Measurements from ENCODE around the gene RERE.
A peak's percentile ranks its signal among the peaks of the same experiment; 100 is the strongest.
"Not testable (repeated sequence)": the region's sequence is repeated elsewhere in the genome, so short reads cannot be mapped to it uniquely, and the experiment has no call there.

Gene RERE

DNA sequence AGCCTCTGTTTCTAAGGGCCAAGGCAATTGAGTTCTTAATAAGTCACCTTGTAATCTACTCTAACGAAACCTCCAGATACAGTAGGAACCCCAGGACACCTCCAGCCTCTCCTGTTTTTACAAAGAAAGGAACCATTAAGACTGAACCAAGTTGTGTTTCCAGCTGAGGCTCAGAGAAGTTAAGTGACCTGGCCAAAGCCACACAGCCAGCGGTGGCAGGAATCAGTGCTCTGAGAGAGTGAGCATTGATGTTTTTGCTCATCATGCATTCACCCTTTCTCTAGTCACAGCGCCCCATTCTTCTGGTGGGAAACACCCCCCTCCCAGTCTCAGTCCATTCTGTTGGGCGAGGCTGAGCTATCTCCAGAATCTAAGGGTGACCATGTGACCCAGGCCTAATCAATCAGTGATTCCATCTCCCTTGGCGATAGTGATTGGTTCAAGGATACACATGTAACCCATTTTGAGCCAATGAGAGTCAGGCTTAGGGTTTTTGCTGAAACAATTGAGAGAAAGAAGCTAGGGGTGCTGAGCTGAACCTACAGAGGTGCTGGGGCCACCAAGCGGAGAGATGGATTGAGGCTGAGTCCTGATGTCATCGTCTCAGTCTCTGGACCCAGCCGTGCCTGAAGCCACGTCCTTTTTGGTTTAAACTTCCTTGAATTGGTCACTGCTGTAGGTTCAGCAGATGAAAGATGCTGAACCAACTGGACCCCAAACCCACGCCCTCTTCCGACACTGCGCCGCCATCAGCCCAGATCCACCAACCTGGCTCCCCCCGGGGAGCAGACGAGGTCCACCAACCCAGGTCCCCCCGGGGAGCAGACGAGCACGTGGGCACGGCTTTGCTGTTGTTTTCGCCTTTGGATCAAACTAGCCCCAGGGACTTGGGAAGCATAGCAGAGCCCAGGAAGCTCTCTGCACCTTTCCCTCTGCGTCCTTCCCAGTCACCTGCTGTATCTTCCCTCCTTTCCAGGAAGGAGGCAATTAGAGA, 28.0 kb upstream of the RERE start:
- DNase-seq = no peak
- intact Hi-C loops (cut with DNase I) = no loop called here

DNA sequence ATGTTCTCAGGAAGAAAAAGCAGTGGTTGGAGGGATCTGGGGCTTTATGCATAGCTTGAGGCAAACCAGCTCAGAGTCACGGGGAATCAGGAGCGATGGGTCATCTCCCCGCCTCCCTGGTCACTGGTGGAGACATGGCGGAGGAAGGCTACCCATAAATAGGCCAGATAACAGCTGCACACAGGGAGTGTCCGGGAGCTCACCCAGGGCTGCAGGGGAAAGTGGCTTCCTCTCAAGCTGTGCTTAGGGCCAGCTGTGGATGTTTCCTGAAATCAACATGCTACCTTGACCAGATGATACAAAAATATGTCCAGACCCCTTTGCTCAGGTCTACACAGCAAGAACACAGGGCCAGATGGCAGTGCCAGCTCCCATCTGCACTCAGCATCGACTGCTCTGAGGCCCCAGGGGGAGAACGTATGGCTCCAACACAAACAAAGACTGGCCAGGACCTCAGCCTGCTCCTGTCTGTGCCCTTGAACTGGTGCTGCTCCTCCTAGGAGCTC, 27.1 kb upstream of the RERE start:
- DNase-seq = no peak
- intact Hi-C loops (cut with DNase I) = no loop called here

DNA sequence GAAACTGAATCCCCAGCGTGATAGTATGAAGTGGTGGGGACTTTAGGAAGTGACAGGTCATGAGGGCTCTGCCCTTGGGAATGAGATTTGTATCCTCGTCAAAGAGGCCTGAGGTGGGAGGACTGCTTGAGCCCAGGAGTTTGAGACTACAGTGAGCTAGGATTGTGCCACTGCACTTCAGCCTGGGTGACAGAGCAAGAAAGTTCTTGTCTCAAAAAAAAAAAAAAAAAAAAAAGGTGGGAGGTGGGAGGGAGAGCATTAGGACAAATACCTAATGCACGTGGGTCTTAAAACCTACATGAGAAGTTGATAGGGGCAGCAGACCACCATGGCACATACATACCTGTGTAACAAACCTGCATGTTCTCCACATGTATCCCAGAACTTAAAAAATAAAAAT, 24.0 kb upstream of the RERE start:
- no peak for DNase-seq

DNA sequence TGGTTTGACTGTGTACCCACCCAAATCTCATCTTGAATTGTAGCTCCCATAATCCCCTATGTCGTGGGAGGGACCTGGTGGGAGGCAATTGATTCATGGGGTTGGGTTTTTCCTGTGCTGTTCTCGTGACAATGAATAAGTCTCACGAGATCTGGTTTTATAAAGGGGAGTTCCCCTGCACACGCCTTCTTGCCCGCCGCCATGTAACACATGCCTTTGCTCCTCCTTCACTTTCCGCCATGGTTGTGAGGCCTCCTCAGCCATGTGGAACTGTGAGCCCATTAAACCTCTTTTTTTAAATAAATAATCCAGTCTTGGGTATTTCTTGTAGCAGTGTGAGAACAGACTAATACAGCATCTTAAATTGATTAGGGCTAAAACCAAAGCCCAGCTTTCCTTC, 22.6 kb upstream of the RERE start:
- intact Hi-C loops (cut with DNase I) = no loop called here
- DNase-seq = no peak

More for the DNA sequence above, 24.0 kb upstream of the RERE start:
- intact Hi-C loops (cut with DNase I) = no loop called here

DNA sequence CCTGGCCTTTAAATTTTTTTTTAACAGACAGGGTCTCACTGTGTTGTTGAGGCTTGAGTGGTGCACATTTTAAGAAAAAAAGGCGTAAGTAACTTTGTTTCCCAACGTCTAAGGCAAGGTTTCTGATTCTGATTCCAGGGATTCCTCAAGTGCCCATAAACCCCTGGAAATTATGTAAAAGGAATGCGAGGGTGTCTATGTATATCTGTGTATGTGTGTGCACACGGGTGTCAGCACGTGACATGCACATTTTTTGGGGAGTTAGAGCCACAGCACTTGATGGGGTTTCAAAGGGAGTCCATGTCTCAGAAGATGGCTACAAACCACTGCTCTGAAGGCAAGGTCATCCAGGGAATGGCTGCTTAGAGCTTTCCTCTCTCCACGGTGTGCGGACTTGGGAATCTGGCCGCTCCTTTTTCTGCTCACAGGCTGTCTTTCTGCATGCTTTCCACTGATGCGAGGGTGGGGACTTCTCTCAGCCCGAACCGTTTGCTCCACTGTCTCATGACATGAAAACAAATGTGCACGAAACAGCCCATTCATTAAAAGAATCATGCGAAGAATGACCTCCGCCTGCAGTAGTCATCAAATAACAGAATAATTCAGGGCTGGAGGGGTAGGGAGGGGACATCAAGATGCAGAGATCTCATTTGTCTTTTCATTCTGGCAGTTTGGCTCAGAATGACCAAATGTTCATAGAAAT, 18.7 kb upstream of the RERE start:
- intact Hi-C loops (cut with DNase I) = no loop called here
- DNase-seq = peak in 3 of 42 donors; percentile 16 to 54 (median 32)

DNA sequence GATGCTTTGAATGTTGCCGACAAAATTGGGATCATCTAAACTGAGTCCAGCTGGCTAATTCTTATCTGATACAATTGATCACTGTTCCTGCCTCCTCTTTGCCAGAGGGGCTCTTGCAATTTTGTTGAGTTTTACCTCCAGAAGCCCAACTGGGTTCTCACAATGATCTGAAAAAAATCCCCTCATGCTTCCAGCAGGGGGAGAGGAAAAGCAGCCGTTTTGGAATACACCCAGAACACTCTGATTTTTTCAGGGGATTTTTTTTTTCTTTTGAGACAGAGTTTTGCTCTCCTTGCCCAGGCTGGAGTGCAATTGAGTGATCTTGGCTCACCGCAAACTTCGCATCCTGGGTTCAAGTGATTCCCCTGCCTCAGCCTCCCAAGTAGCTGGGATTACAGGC, 13.9 kb upstream of the RERE start:
- peak in 3 of 42 donors; percentile 9 to 18 (median 15) for DNase-seq
- intact Hi-C loops (cut with DNase I) = no loop called here

DNA sequence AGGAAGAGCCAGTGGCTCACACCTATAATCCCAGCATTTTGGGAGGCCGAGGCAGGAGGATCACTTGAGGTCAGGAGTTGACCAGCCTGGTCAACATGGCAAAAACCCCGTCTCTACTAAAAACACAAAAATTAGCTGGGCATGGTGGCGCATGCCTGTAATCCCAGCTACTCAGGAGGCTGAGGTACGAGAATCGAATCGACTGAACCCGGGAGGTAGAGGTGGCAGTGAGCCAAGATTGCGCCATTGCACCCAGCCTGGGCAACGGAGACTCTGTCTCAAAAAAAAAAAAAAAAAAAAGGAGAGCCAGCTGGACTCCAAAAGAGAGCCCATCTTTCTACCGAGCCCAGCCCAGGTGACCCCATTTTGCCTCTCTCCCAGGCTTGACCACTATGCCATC, 13.3 kb upstream of the RERE start:
- intact Hi-C loops (cut with DNase I) = not testable (repeated sequence)
- DNase-seq = peak in 4 of 42 donors; percentile 4 to 28 (median 20)

DNA sequence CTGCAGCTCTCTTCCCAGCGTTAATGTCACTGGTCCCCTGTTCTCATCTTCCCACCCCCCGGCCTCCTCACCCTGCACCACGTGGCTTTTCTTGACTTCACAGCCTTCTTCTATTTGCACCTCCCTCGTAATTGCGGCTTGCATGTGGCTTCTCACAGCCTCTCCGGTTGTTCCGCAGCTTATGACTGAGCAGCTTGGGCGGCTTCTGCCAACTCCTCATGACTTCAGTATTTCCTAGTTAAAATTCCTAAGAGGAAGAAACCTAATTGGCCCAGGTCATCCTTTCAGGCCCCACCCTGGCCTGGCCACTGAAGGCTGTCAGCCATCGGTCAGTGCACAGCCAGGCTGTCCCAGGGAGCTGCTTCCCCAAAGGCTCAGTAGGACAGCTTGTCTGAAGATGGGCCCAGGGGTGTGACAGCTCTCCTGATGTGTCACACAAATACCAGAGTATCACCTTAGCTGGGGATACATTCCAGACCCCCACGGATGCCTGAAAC, 8.6 kb upstream of the RERE start:
- DNase-seq = peak in 3 of 42 donors; percentile 1 to 35 (median 18)
- intact Hi-C loops (cut with DNase I) = no loop called here

DNA sequence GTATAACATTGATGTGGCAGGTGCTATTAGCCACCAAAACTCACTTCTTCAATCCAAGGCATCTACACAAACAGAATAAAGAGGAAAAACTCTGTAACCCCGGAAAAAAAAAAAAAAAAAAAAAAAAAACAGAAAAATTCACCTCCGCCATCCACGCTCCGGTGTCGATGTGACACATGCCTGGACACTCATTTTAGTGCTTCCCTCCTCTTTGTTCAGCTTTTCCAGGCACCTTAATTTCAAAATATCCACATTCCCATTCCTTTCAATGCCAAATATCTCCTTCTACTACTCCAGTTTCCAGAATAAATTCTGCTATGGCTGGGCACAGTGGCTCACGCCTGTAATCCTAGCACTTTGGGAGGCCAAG, 5.8 kb upstream of the RERE start:
- intact Hi-C loops (cut with DNase I) = no loop called here
- DNase-seq = peak in 2 of 42 donors; percentile 1 to 2

DNA sequence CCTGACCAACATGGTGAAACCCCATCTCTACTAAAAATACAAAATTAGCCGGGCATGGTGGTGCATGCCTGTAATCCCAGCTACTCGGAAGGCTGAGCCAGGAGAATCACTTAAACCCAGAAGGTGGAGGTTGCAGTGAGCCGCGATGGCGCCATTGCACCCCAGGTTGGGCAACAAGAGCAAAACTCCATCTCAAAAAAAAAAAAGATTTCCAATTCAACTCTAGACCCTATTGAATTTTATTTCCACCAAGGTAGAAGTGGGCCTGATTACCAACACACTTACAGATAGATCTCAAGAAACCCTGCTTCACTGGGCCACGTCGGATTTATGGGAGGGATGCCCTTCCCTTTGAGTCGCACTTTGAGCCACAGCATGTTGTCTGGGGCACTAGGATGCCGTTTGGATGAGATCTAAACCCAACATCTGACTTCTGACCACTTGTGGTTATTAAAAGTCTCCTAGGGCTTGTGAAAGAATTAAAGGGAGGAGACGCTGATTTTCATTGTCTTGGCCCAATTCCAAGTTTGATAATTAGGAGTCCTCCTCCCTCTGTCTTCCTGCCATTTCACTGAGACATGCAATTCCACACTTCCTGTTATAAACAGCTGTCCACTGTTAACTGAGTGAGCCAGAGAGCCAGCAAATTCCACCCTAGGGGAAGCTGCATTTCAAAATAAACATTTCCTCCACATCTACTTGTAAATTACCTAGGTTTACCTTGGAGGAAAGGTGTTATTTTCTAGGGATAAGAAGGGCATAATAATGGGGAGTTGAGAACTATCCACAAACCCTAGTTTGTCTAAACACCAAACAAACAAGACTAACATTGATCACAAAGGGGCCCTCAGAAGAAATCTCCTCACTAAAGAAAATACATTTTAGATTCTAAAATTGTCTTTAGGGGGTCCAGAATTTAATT, 5.2 kb upstream of the RERE start:
- intact Hi-C loops (cut with DNase I) = no loop called here
- peak in 5 of 42 donors; percentile 2 to 27 (median 12) for DNase-seq

DNA sequence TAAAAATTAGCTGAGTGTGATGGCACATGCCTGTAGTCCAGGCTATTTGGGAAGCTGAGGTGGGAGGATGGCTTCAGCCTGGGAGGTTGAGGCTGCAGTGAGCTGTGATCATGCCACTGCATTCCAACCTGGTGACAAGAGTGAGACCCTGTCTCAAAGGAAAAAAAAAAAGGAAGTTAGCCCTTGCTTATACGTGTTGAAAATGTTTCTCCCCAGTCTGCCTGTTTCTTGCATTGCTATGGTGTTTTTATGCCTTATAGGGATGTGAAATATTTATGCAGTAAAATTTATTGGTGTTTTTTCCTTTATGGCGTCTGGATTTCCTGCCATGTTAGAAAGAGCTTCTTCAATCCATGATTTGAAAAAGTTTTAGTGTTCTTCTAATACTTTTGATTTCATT, 3.6 kb upstream of the RERE start:
- DNase-seq = no peak
- intact Hi-C loops (cut with DNase I) = no loop called here

DNA sequence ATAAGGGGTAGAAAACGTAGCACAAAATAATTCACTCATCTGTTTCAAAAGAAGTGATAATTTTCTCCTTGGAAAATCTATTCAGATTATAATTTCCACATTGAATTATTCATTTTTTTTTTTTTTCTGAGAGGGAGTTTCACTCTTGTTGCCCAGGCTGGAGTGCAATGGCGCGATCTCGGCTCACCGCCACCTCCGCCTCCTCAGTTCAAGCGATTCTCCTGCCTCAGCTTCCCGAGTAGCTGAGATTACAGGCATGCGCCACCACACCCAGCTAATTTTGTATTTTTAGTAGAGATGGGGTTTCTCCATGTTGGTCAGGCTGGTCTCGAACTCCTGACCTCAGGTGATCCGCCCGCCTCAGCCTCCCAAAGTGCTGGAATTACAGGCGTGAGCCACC, 1.3 kb upstream of the RERE start:
- intact Hi-C loops (cut with DNase I) = not testable (repeated sequence)

DNA sequence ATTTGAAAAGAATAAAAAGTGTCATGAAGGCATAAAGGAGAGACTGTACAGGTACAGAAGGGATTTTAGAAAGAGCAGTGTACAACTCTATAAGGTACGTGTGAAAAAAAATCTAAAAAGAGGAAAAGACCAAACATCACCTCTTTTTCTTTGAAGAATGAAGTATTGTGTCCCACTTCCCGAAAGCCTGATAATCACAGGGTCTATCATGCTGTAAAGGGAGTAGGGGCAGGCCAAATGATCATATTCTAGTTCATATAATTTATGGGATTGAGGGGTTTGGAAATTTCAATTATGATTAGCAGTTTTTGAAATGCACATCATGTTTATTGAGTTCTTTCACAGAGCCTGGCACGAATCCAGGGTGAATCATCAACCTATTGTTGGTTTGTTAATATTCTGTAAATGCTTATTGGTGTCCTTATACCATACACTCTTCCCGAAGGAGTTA, 910 bp upstream of the RERE start:
- DNase-seq = peak in 25 of 42 donors; percentile 15 to 86 (median 36)
- intact Hi-C loops (cut with DNase I) = no loop called here

More for the DNA sequence above, 1.3 kb upstream of the RERE start:
- DNase-seq = peak in 4 of 42 donors; percentile 17 to 43 (median 33)

DNA sequence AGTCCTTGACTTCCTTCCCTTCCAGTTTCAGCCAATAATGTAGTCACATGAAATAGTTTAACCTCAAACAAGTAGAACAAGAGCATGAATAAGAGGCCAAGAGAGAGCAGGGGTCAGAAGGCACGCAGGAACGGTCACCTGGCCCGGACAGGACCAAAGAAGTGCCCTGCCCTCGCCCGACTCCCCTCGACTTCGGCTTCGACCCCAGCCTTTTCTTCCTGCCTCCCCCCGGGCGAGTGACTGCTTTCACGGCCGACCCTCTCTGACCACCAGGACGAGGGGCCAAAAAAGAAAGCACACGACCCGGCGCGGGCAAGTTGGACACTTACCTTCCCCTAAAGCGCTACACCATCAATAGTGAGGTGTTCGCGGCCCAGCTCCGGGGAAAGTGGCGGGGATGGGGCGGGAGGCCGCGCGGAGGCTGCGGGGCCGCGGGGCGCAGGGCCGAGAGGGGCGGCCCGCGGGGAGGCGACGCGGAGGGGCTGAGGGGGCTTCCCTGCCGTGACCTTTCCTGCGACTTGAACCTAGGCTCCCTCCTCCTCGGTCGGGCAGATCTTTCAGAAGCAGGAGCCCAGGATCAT, 519 bp downstream of the RERE start:
- intact Hi-C loops (cut with DNase I) = no loop called here
- DNase-seq = peak in 28 of 42 donors; percentile 9 to 64 (median 28)

DNA sequence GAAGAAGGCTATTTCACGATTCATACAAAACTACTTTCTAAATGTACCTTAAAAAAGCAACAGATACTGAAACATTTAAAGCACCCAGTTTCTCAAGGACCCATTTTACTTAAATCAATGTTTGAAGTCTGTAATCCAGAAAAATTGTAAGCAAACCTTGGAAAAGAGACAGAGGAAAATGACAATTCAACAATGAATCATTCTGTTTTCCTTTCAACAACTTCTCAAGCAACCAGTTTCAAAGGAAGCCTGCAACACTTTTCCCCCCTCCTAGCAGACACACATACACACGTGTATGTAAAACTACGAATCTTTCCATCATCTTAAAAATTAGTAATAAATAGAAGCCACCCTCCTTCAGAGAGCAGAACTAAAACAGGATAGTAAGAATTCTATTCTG, 1.2 kb downstream of the RERE start:
- intact Hi-C loops (cut with DNase I) = no loop called here

DNA sequence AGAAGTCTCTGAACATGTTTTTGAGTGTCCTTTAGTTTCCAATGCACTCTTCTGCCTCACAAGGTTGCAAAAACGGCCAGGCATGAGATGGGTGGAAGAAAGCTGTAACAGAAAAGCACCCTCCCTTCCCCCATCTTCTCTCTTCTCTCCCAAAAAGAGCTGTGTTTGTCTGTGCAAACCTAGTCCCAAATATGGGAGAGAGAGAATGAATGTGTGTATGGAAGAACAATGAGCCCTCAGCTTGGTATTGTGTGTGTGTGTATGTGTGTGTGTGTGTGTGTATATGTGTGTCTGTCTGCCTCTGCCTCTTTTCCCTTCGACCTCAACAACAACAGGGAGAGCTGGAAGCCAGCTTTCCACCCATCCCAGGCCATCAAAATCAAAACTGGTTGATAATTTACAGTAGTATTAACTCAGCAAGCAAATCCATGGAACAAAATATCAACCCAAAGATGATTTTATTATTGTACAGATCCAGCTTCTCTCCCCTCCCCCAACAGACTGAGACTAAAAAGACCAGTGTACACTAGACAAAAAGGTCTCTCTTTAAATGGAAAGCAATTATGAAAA, 1.8 kb downstream of the RERE start:
- intact Hi-C loops (cut with DNase I) = no loop called here

More for the DNA sequence above, 1.2 kb downstream of the RERE start:
- DNase-seq = peak in 4 of 42 donors; percentile 4 to 41 (median 14)

DNA sequence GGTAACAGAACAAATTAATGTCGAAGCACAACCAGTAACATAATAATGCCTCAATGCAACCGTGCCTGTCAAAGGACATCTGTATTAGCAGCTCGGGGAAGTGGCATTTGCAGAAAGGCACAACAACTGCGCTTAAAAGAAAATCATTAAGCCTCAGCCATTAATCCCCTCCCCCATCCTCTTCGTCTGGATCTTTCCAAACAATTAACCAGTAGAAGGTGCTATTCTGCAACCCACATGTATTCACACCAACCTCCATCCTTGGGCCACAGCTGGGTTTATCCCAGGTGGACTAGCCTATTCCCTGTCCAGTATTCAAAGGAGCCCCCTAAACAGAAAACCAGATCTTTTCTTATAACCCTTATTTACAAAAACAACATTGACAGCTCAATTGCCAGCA, 2.6 kb downstream of the RERE start:
- peak in 16 of 42 donors; percentile 6 to 62 (median 26) for DNase-seq
- intact Hi-C loops (cut with DNase I) = no loop called here

More for the DNA sequence above, 1.8 kb downstream of the RERE start:
- DNase-seq = peak in 33 of 42 donors; percentile 23 to 83 (median 46)

DNA sequence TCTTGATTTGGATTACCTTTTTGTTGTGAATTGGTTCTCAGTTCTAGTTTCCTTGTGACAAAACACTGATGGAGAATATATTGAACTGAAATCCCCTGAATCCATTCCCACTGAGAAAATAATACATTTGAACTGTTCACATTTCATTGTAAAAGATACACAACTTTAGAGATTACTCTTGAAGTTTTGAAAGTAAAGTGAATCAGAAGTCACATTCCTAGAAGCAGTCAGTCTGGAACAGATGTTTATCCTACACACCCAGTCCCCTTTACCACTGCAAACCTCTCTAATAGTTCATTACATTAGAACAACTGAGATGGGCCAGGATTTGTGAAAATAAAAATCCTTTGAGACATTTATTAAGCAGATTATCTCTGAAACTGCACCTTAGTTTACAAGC, 3.4 kb downstream of the RERE start:
- intact Hi-C loops (cut with DNase I) = no loop called here
- DNase-seq = peak in 1 of 42 donors; percentile 0

Data from head of caudate nucleus (tissue), 42 donors.